IPS-NIHi7 (cell line): ENCODE data around the gene TMEM258.

Source experiments
- DNase-seq: peaks from one replicate; pipeline ENCODE4 v3.0.0; 2012; ENCODE audit warnings: mixed read lengths; ENCODE audit errors: extremely low spot score

Gene TMEM258

GRCh38 chr11:61739966-61740365 is 52.4 kb downstream of the TMEM258 start:
- no peak for DNase-seq

DNA sequence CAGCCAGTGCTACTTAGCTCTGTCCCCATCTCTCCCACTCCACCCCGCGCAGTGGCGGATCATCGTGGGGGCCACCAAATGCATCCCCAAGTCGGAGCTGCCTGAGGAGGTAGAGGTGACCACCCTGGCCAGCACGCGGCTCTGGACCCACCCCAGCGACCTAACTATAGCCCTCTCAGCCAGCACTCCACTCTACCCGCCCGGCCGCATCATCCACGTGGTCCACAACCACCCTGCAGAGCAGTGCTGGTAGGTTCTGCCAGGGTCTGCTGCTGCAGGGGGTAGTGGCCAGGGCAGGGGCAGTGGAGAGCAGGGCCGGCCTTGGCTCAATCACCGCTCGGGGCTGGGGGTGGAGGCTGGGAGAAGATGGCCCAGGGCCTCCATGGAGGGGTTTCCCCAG is 53.0 kb downstream of the TMEM258 start:
- DNase-seq, result no peak
